HG03521 (cell line): ENCODE data around the gene SEPHS2.
"Not testable (repeated sequence)": the region's sequence is repeated elsewhere in the genome, so short reads cannot be mapped to it uniquely, and the experiment has no call there.

Experiments
- ATAC-seq: cut with Tn5 transposase; IDR thresholded peaks from one replicate; pipeline ENCODE4 v1.9.1; 2021; ENCODE audit warnings: mild to moderate bottlenecking, moderate library complexity; ENCODE audit not compliant: unreplicated experiment

The SEPHS2 gene

DNA sequence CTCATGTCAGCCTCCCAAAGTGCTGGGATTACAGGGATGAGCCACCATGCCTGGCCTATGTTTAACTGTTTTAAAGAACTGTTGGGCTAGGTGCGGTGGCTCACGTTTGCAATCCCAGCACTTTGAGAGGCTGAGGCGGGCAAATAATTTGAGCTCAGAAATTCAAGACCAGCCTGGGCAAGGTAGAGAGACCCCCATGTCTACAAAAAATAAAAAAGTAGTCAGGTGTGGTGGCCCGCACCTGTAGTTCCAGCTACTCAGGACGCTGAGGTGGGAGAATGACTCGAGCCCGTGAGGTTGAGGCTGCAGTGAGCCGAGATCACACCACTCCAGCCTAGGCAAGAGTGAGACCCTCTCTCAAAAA, 24.9 kb upstream of the SEPHS2 start:
- ATAC-seq: no peak

DNA sequence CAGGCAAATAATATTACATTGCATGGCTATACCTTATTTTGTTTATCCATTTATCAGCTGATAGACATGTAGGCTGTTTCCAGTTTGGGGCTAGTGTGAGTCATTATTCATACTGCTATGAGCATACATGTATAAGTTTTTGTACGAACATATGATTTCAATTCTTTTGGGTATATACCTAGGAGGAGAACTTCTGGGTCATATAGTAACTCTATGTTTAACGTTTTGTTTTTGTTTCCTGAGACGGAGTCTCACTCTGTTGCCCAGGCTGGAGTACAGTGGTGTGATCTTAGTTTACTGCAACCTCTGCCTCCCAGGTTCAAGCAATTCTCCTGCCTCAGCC, 24.5 kb upstream of the SEPHS2 start:
- ATAC-seq: no peak

DNA sequence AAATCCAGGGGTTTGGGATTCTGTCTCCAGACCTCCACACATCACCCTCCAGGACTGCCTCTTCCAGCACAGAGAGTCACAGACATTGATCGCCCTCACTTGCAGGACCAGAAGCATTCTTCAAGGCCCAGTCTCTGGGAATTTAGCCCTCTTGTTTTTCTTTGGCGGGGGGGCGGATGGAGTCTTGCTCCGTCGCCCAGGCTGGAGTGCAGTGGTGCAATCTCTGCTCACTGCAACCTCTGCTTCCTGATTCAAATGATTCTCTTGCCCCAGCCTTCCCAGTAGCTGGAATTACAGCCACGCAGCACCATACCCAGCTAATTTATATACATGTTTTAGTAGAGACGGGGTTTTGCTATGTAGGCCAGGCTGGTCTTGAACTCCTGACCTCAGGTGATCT, 18.4 kb upstream of the SEPHS2 start:
- ATAC-seq: no peak

DNA sequence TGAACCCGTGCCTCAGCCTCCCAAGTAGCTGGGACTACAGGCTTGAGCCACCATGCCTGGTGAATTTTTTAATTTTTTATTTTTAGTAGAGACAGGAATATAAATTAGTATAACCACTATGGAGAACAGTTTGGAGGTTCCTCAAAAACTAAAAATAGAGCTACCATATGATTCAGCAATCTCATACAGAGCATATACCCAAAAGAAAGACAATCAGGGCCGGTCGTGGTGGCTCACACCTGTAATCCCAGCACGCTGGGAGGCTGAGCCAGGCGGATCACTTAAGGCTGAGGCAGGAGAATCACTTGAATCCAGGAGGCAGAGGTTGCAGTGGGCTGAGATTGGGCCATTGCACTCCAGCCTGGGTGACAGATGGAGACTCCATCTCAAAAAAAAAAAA, 15.8 kb upstream of the SEPHS2 start:
- ATAC-seq: not testable (repeated sequence)

DNA sequence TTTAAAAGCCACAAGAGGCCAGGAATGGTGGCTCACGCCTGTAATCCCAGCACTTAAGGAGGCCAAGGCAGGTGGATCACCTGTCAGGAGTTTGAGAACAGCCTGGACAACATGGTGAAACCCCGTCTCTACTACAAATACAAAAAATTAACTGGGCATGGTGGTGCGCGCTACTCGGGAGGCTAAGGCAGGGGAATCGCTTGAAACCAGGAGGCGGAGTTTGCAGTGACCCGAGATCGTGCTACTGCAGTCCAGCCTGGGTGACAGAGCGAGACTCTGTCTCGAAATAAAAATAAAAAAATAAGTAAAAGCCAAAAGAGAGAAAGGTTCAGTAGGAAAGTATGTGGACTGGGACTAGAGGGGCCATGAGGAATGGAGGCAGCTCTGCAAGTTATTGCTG, 13.8 kb upstream of the SEPHS2 start:
- no peak for ATAC-seq

DNA sequence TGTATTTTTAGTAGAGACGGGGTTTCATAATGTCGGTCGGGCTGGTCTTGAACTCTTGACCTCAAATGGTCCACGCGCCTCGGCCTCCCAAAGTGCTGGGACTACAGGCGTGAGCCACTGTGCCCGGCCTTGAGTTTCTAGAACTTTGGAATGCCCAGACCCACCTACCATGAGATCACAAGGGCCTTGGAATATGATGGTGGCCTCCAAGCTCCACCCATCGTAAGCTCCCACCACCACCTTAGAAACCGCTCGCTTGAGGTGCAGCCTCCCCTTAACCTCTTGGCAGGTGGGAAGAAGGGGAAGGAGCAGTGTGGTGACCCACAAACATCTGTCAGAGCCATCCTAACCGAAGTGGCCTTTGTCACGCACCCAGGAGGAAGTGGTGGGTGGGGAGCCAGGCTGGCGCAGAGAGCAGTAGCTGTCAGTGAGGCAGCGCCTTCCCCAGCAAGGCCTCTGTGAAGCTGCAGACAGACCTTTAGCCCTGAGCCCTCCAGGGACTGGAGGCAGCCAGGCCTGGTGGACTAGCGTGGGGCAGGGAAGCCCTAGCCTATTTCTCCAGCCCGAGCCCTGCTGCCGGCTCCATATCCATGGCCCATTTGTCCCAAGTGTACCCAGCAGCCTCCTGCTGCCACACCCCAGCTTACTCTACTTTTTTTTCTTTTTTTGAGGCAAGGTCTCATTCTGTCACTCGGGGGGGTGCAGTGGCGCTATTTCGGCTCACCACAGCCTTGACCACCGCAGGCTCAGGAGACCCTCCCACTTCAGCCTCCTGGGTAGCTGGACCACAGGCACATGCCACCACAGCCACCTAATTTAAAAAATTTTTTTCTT, 13.1 kb upstream of the SEPHS2 start:
- peak; percentile 72 for ATAC-seq

DNA sequence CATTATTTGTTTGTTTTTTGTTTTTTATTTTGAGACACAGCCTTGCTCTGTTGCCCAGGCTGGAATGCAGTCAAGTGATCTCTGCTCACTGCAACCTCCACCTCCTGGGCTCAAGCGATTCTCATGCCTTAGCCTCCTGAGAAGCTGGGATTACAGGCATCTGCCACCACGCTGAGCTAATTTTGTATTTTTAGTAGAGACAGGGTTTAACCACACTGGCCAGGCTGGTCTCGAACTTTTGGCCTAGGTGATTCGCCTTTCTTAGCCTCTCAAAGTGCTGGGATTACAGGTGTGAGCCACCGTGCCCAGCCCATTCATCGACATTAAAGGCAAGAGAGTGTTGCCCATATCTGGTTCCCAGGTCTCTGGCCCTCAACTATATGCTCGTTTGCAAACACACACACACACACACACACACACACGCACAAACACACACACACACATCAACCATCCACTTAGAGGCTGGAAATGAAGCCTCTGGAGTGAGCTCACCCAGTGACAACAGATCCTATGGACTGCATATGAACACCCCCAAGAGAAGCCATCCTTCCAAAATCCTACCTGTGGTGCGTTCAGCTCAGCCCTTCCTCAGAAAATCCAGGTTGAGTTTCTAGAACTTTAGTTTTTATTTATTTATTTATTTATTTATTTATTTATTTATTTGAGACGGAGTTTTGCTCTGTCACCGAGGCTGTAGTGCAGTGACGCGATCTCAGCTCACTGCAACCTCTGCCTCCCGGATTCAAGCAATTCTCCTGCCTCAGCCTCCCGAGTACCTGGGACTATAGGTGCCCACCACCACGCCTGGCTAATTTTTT, 12.3 kb upstream of the SEPHS2 start:
- no peak for ATAC-seq

DNA sequence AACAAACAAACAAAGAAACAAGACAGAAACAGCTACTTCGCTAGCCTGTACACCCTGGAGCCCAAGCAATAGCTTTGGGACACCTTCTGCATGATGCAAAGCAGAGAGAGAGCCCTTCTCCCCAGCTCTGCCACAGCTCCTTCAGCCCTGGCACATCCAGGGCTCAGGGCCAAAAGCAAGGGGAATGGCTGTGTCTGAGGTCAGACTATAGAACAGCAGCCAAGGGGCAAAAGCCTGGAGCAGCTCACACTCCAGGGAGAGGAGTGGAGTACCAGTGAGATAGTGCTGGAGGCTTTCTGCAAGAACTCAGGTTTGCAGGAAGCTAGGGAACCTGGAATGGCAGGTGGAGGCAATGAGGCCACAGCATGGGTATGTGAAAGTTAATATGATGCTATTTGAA, 11.6 kb upstream of the SEPHS2 start:
- no peak for ATAC-seq

DNA sequence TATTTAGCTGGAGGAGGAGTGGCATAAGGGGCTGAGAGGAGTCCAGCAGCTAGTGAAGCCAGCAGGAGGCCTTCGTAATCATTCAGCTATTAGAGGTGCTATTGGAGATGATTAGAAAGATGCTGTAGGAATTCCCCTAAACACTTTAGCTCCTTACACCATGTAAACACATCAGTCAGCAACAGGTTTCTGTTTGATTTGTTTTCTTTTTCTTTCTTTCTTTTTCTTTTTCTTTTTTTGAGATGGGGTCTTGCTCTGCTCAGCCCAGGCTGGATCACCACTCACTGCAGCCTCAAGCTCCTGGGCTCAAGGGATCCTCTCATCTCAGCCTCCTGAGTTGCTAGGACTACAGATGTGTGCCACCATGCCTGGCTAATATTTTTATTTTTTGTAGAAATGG, 10.6 kb upstream of the SEPHS2 start:
- ATAC-seq: no peak

DNA sequence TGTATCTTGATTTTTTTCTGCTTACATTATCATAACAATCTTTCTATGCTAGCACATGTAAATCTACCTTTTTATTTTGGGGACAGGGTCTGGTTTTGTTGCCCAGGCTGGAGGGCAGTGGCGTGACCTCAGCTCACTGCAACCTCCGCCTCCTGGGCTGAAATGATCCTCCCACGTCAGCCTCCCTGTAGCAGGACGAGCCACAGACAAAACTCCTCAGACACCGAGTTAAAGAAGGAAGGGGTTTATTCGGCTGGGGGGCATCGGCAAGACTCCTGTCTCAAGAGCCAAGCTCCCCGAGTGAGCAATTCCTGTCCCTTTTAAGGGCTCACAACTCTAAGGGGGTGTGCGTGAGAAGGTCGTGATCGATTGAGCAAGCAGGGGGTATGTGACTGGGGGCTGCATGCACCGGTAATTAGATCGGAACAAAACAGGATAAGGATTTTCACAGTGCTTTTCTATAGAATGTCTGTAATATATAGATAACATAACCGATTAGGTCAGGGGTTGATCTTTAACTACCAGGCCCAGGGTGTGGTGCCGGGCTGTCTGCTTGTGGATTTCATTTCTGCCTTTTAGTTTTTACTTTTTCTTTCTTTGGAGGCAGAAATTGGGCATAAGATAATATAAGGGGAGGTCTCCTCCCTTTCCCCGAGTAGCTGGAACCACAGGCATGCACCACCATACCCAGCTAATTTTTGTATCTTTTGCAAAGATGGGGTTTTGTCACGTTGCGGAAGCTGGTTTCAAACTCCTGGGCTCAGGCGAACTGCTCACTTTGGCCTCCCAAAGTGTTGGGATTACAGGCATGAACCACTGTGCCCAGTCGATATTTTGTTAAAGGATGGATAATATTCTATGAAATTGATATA, 7.3 kb upstream of the SEPHS2 start:
- ATAC-seq: not testable (repeated sequence)

DNA sequence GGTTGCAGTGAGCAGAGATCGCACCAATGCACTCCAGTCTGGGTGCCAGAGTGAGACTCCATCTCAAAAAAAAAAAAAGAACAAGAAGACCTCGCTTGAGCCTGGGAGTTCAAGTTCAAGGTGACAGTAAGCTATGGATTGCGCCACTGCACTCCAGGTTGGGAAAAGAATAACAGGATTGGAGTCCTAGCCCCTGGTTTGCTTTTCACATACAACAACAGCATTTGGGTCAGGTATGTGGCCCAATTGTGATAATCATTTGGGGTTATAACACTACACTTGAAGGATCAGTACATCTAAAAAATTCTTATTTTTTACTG, 3.4 kb upstream of the SEPHS2 start:
- no peak for ATAC-seq

DNA sequence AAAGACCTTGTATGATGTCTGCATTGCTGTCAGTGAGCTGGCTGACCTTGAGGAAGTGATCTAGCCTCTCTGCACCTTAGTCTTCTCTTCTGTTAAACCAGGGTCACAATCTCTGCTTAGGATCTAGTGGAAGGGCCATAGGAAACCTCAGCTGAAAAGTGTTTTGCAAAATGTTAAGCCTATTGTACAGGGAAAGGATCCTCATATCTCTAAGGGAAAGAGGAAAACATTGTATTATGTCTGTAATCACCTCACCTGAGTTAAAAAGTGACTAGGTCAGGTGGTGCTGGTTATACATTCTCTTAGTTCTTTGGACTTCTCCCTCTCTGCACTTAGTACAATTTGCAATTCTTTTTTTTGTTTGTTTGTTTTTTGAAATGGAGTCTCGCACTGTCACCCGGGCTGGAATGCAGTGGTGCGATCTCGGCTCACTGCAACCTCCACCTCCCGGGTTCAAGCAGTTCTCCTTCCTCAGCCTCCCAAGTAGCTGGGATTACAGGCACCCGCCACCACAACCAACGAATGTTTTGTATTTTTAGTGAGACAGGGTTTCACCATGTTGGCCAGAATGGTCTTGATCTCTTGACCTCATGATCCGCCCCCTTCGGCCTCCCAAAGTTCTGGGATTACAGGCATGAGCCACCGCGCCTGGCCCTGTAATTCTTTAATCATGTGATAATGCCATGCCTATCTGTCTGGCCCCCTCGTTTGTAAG, 2.0 kb upstream of the SEPHS2 start:
- no peak for ATAC-seq

DNA sequence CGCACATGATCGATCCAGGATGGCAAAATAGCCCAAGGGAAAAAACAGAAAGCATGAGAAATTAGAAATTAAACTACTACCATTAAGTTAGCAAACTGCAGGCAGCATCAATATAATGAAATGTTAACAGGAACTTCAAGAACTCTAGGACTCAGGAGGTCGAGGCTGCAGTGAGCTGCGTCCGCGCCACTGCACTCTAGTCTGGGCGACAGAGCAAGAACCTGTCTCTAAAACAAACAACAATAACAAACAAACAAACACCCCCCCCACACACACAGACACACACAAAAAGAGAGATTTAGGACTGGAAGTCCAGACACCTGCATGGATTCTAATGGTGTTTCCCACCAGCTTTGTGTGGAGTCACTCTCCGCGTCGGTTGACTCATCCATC, 525 bp upstream of the SEPHS2 start:
- ATAC-seq: no peak

DNA sequence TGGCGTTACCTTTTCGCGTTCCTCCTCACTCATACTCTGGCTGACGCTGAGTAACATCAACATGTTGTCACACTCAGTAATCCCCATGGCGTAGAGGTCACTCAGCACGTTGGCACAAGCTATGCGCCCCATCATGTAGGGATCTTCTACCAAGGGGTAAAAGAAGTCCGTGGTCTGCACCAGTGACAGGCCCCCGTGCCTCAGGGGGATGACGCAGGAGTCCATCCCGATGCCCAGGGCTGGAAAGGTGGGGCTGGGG, 596 bp downstream of the SEPHS2 start:
- ATAC-seq: peak; percentile 12

DNA sequence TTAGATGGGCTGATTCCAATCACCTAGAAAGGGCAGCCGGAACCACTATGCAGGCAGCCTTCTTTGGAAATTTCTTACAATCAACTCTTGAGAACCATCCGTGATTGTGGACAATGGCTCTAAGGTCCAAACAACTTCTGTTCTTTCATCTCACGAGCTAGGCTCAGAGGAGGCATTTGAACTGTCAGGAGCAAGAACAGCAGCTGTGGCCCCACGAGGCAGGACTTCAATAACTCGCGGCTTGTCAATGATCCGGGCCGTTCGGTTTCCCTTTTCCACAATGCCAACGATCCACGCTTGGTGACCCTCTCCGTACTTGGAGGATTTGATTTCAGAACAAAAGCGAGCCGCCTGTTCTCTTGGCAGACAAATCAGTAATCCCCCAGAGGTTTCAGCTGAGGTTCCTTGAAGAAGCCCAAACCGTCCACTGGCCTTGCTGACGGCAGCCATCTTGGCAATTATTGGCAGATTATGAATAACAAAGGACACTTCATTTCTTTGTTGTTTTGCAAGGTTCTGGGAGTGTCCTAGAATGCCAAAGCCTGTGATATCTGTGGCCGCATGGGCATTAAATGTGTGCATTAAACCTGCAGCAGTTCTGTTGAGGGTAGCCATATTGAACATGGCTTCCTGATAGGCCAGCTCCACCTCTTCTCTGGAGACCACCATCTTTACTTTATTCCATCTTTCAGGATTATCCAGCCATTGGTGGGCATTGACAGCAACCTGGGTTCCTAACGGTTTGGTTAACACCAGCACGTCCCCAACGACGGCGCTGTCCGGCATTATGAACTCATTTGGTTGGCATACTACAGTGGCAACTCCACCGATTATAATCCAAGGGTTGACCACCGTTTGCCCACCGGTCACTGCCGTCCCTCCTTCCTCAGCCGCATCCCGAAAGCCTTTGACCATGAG, 1.2 kb downstream of the SEPHS2 start:
- no peak for ATAC-seq

DNA sequence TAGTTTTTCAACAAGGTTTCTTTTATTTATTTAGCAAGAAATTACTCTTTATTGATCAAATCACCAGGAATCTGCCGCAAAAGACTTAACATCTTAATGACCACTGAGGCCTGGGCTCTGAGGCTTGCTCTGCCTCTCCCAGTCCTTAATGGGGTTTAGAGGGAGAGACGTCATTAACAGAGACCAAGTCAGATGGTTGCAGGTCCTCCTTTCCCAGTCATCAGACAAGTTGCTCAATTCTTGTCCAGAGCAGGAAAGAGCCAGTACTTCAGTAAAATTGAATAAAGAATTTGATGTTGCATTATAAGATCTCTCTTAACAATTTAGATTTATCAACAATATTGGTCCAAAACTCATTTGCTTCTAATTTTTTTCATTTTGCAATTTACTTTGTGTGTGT, 2.0 kb downstream of the SEPHS2 start:
- no peak for ATAC-seq

DNA sequence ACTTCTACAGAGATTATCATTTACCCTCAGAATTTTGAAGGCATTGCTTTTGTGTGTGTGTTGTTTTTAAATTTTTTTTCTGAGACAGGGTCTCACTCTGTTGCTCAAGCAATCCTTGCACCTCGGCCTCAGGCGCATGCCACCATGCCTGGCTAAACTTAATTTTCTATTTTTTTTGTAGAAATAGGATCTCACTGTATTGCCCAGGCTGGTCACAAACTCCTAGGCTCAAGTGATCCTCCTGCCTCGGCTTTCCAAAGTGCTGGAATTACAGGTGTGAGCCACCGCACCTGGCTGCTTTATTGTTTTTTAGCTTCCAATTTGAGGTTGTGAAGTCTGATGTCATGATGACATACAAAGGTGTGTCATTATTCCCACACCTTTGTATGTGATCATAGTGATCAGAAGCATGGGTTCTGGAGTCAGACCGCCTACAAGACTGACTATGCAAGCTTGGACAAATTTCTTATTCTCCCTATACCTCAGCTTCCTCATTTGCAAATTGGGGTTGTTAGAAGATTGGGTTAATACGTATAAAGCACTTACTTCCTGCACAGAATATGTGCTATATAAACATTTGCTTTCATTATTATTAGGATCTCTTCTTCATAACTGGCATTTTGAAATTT, 5.8 kb downstream of the SEPHS2 start:
- ATAC-seq: no peak

DNA sequence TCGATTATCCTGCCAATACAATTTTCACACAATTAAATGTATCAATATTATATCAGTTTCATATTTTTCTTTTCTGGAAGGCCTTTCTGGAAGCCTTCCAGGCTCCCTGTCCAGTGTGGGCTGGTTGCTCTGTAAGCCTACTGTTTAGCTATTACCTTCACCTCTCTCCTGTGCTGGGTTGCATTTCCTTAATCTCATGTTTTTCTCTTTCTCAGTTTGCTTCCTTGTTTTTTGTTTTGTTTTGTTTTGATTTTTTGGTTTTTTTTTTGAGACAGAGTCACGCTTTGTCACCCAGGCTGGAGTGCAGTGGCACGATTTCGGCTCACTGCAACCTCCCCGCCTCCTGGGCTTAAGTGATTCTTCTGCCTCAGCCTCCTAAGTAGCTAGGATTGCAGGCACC, 6.8 kb downstream of the SEPHS2 start:
- no peak for ATAC-seq

DNA sequence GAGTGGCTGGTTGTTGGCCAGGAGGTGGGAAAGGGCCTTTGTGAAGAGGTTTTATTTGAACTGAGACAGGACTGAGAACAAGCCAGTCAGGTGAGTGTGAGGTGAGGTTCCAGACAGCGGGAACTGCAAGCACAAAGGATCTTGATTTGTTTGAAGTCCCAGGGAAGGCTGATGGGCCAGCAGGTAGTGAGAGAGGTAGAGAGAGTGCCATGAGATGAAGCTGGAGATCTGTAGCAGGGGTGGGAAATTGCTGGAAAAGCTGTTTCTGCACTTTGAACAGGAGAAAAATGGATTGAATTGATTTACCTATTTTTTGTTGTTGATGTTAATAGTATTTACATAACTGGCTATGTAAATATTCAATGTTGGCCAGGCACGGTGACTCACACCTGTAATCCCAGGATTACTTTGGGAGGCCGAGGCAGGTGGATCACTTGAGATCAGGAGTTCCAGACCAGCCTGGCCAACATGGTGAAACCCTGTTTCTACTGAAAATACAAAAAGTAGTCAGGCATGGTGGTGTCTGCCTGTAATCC, 8.1 kb downstream of the SEPHS2 start:
- ATAC-seq: no peak

DNA sequence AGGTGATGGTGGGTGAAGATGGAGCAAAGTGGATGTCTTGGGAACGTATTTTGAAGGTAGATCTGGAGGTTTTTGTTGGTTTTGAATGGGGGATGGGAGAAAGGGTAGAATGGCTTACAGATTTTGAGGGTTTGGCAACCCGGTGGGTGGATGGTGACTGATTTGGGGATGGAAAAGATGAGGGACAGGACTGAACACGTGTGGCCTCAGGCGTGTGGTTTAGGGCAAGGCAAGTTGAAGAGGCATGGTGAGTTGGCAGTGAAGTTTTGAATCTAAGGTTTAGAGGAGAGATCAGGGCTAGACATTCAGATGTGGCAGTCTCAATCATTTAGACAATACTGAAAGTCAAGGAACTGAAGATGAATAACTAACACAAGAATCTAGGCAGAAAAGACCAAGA, 10.8 kb downstream of the SEPHS2 start:
- no peak for ATAC-seq
